Adrenal gland (tissue), 12 donors: ENCODE measurements around the gene IFNA14. TPM values are rescaled to one million over a fixed set of nuclear protein-coding genes. Genes with fewer than 3 reads are reported as not detected.
A peak's percentile ranks its signal among the peaks of the same experiment; 100 is the strongest.
"Not testable (repeated sequence)": the region's sequence is repeated elsewhere in the genome, so short reads cannot be mapped to it uniquely, and the experiment has no call there.

Source experiments
- DNase-seq, 7 donors: peaks; one replicate each; pipeline ENCODE4 v3.0.0-alpha.2; 2019 to 2020
- H3K27ac ChIP-seq, 5 donors: fragments of 200-600 bp; sonication (generic) in 4 of 5; 1 replicate in 3 of 5; 2 replicates in 2 of 5; pipeline versions ENCODE4 v1.5.1 to v1.8.0; 2016 to 2020; ENCODE audit warnings: mild to moderate bottlenecking in 1 of 5
- H3K27me3 ChIP-seq: fragments of 200-600 bp; 2 replicates; pipeline ENCODE4 v1.8.0; 2021
- H3K36me3 ChIP-seq, 2 donors: fragments of 200-600 bp; replicated peaks in 1 of 2; 1 replicate in 1 of 2; 2 replicates in 1 of 2; pipeline versions ENCODE4 v1.5.1 to v1.8.0; 2018 to 2022
- H3K4me1 ChIP-seq, 2 donors: fragments of 200-600 bp; replicated peaks in 1 of 2; 1 replicate in 1 of 2; 2 replicates in 1 of 2; pipeline versions ENCODE4 v1.5.1 to v1.8.0; 2018 to 2021
- H3K4me3 ChIP-seq, 4 donors: fragments of 200-600 bp; sonication (generic) in 3 of 4; one replicate each; pipeline ENCODE4 v1.5.1; 2016 to 2018
- H3K9me3 ChIP-seq, 3 donors: fragments of 200-600 bp; sonication (generic) in 1 of 3; replicated peaks in 1 of 3; 1 replicate in 2 of 3; 2 replicates in 1 of 3; pipeline versions ENCODE4 v1.5.1 to v1.8.0; 2016 to 2021
- CTCF ChIP-seq, 6 experiments: fragments of 450-650 bp in 4 of 6; fragments of 200-600 bp in 2 of 6; sonication (generic) in 1 of 6; IDR thresholded peaks; 1 replicate in 5 of 6; 2 replicates in 1 of 6; pipeline versions ENCODE4 v1.5.1 to v1.8.0; 2016 to 2021; ENCODE audit warnings: antibody characterized with exemption in 6 of 6, mild to moderate bottlenecking in 2 of 6, moderate library complexity in 1 of 6
- POLR2A ChIP-seq, 2 donors: fragments of 450-650 bp; IDR thresholded peaks; one replicate each; pipeline ENCODE4 v1.6.1; 2017; ENCODE audit warnings: antibody characterized with exemption in 2 of 2, mild to moderate bottlenecking in 2 of 2, moderate library complexity in 1 of 2
- WGBS, 4 donors: extraction: QIAGEN DNeasy Blood & Tissue Kit in 2 of 4; methylation state at CpG; one replicate each; pipeline versions ENCODE4 v1.1.5 to v1.1.7; 2013 to 2017; 5-methylcytosine and 5-hydroxymethylcytosine counted together
- intact Hi-C, 2 donors: fragments of 100-400 bp; cut with DNase I; formaldehyde crosslinking; loops; one replicate each; pipeline versions ENCODE4 v1.14.1 to v1.15.0; 2022 to 2023
- polyA plus RNA-seq, 3 donors: library from polyadenylated mRNA; stranded (reverse); fragments of 200-250 nt in 2 of 3; fragments of 350-450 nt in 1 of 3; fragmentation: Illumina TruSeq in 1 of 3; extraction: RNeasy Lipid Tissue Mini Kit (QIAGEN cat#74804) in 1 of 3; gene quantifications; one replicate each; pipeline ENCODE4 v1.2.3, GENCODE V29; 2013 to 2014
- total RNA-seq, 9 donors: library from RNA; depleted of rRNA in 4 of 9; stranded (reverse); fragments of >200 nt in 4 of 9; fragments of 120-200 nt in 1 of 9; fragmentation: NEBNext Ultra II Directional in 1 of 9; extraction: Animal tissue kit (Norgen Biotek cat#: 25700) in 1 of 9; gene quantifications; one replicate each; pipeline versions ENCODE4 v1.1.0 to v1.2.4, GENCODE V29; 2013 to 2023
- donor health status: healthy with polysubstance abuse.
- donor health status: Bipolar disorder and iron deficiency.
- donor health status: DM: yes; HTN: yes; CAD: no.
- donor health status: DM: no; HTN: no; CAD: no.
- donor health status: DM: no; HTN: no; CAD: no.
- donor health status: DM: yes; HTN: yes; CAD: no.

IFNA14 gene
- total and polyA plus RNA-seq, 12 donors = not detected

GRCh38 chr9:21213411-21214326, 26.1 kb downstream of the IFNA14 start:
- H3K27me3 ChIP-seq, H3K4me3 ChIP-seq, H3K9me3 ChIP-seq, intact Hi-C loops, DNase-seq, H3K27ac ChIP-seq, H3K4me1 ChIP-seq, H3K36me3 ChIP-seq: not testable (repeated sequence)
- 36 to 42% (median 40%) methylated on average over 4 to 5 of the region's 5 CpGs for WGBS, 4 donors
- TF ChIP-seq CTCF (IDR thresholded peaks at IDR 0.05) = peak in 1 of 6 experiments; percentile 22

- H3K36me3 ChIP-seq, H3K4me1 ChIP-seq, H3K4me3 ChIP-seq, H3K27me3 ChIP-seq, H3K9me3 ChIP-seq, DNase-seq, H3K27ac ChIP-seq, intact Hi-C loops: not testable (repeated sequence)
- 63 to 100% (median 79%) methylated on average over 1 to 2 of the region's 2 CpGs for WGBS, 4 donors
These were observed 27.6 kb downstream of the IFNA14 start for GRCh38 chr9:21212160-21212559.

GRCh38 chr9:21210782-21211181, 29.0 kb downstream of the IFNA14 start:
- H3K4me3 ChIP-seq, DNase-seq, H3K4me1 ChIP-seq, H3K9me3 ChIP-seq, H3K36me3 ChIP-seq, H3K27ac ChIP-seq, H3K27me3 ChIP-seq, intact Hi-C loops: not testable (repeated sequence)
- WGBS, 4 donors = 83 to 96% (median 90%) methylated on average over 2 of the region's 2 CpGs

GRCh38 chr9:21210311-21210710, 29.5 kb downstream of the IFNA14 start:
- WGBS, 4 donors = 86 to 90% (median 87%) methylated on average over 6 to 7 of the region's 7 CpGs

GRCh38 chr9:21207043-21207442, 32.8 kb downstream of the IFNA14 start, which contains the start of gene IFNA10:
Gene IFNA10, minus strand, starts transcription at chr9:21207143. Its CDS starts 46 bp downstream, at chr9:21207097.
- H3K27ac ChIP-seq, H3K27me3 ChIP-seq, H3K36me3 ChIP-seq, DNase-seq, H3K9me3 ChIP-seq, intact Hi-C loops, H3K4me3 ChIP-seq, H3K4me1 ChIP-seq: not testable (repeated sequence)
- WGBS, 4 donors = 75 to 76% (median 76%) methylated on average over 3 of the region's 3 CpGs

More at GRCh38 chr9:21210311-21210710, 29.5 kb downstream of the IFNA14 start:
- Histone ChIP-seq H3K9me3 (no peaks in the 10 kb centered on the region), H3K27ac (no peak overlapping the region), H3K36me3 (no peaks in the 10 kb centered on the region), H3K4me1 (no peaks in the 10 kb centered on the region), H3K27me3 (no peaks in the 10 kb centered on the region), H3K4me3 (no peak overlapping the region)
- TF ChIP-seq CTCF (IDR thresholded peaks at IDR 0.05) = no peak
- no peak for TF ChIP-seq POLR2A (IDR thresholded peaks at IDR 0.05)
- intact Hi-C loops = no loop called here
- DNase-seq = no peak

GRCh38 chr9:21205204-21205603, 34.6 kb downstream of the IFNA14 start:
- no peak overlapping the region for H3K4me3 ChIP-seq

GRCh38 chr9:21202105-21202504, 37.7 kb downstream of the IFNA14 start, which contains the start of gene IFNA7:
Gene IFNA7, minus strand, starts transcription at chr9:21202205. Its CDS starts 40 bp downstream, at chr9:21202165.
- H3K4me3 ChIP-seq, H3K27ac ChIP-seq, H3K36me3 ChIP-seq, intact Hi-C loops, H3K4me1 ChIP-seq, DNase-seq, H3K9me3 ChIP-seq, H3K27me3 ChIP-seq: not testable (repeated sequence)
- 64 to 70% (median 67%) methylated on average over 4 of the region's 4 CpGs for WGBS, 4 donors

More at GRCh38 chr9:21205204-21205603, 34.6 kb downstream of the IFNA14 start:
- no peaks in the 10 kb centered on the region for H3K36me3 ChIP-seq
- no peaks in the 10 kb centered on the region for H3K27me3 ChIP-seq
- no peak overlapping the region for H3K27ac ChIP-seq
- DNase-seq = no peak
- no peaks in the 10 kb centered on the region for H3K4me1 ChIP-seq
- TF ChIP-seq CTCF (IDR thresholded peaks at IDR 0.05) = no peak
- no peak for TF ChIP-seq POLR2A (IDR thresholded peaks at IDR 0.05)
- intact Hi-C loops = no loop called here
- no peaks in the 10 kb centered on the region for H3K9me3 ChIP-seq
